ENCODE measurements around the gene ACOT11. TPM values are rescaled to one million over a fixed set of nuclear protein-coding genes. Genes with fewer than 3 reads are reported as not detected.

The ACOT11 gene
- total and polyA plus RNA-seq, 2 of the 13 experiments (the other 11 are each of a cell fraction or from before 2014, with no cell fraction given), result 2.6 to 3.3 TPM

DNA sequence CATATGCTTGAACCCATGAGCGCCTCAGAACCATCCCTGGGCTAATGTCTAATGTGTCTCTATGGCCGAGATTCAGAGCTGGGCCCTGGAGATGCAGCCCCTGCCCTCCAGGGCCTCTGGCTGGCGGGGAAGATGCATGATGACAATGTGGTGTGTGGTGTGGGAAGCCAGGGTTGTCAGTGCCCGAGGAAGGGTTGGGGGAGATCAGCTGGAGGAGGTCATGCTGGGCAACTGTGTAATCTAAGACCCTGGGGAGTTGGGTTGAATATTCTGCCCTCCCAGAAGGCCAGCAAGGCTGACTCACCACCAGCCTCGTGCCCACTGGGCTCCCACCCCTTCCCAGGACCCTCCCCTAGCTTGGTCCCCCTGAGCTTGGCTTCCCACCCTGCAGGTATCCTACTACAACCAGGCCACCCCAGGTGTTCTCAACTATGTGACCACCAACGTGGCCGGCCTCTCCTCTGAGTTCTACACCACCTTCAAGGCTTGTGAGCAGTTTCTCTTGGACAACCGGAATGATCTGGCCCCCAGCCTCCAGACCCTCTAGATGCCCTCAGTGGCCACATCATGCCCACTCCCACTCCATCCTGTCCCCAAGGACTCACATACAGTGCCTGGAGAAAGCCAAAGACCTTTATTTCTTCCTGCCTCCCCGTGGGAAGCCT lies 60.7 kb downstream of the ACOT11 start:
- Histone ChIP-seq H3K9ac (ENCODE audit: insufficient read depth, low read depth, low read length) (no peak overlapping the region), H3K79me2 (ENCODE audit: insufficient read depth, low read length) (no peaks in the 10 kb centered on the region), H3K27ac (ENCODE audit: extremely low read length, insufficient read depth, low read length) (no peak overlapping the region), H3K36me3 (replicated peaks in 1 of 2; ENCODE audit: control insufficient read depth in 1 of 2, insufficient read depth in 2 of 2, low read length in 2 of 2) (no peaks in the 10 kb centered on the region), H3K27me3 (ENCODE audit: control insufficient read depth in 1 of 2, insufficient read depth in 2 of 2, low read length in 2 of 2) (no peaks in the 10 kb centered on the region), H4K20me1 (ENCODE audit: insufficient read depth, low read length) (no peaks in the 10 kb centered on the region), H2AFZ (ENCODE audit: low read length) (no peak overlapping the region), H3K4me1 (ENCODE audit: insufficient read depth, low read length) (peaks cover 2% of the 10 kb centered on the region), H3K4me2 (ENCODE audit: low read depth, low read length) (no peak overlapping the region), H3K9me3 (ENCODE audit: low read length) (no peaks in the 10 kb centered on the region), H3K4me3 (replicated peaks in 1 of 3; ENCODE audit: insufficient read depth in 1 of 3, low read depth in 2 of 3, low read length in 3 of 3) (no peak overlapping the region)
- in situ Hi-C loops (cut with HindIII; ENCODE audit: extremely low pct_ligation_motif_present, low pct_unique_long_range_greater_than_20kb) (no loop called here), intact Hi-C loops (cut with micrococcal nuclease; ENCODE audit: unreplicated experiment) (no loop called here)
- BruUV-seq (replicated peaks), result no TSS peak
- WGBS (ENCODE audit: low lambda C conversion rate), result 93% methylated on average over 5 of the region's 9 CpGs
- TF ChIP-seq, protein P1, sequence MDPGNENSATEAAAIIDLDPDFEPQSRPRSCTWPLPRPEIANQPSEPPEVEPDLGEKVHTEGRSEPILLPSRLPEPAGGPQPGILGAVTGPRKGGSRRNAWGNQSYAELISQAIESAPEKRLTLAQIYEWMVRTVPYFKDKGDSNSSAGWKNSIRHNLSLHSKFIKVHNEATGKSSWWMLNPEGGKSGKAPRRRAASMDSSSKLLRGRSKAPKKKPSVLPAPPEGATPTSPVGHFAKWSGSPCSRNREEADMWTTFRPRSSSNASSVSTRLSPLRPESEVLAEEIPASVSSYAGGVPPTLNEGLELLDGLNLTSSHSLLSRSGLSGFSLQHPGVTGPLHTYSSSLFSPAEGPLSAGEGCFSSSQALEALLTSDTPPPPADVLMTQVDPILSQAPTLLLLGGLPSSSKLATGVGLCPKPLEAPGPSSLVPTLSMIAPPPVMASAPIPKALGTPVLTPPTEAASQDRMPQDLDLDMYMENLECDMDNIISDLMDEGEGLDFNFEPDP (CRISPR knock-in tag; conservative IDR thresholded peaks at IDR 0.05), result no peak
- no peak for TF ChIP-seq NR3C1 (CRISPR knock-in tag; IDR thresholded peaks at IDR 0.05)
- DNase-seq (ENCODE audit: low spot score), result no peak
- ChIA-PET POLR2A (no interaction called here), CTCF (ENCODE audit: low intra/inter-chr PET ratio, low total read pairs) (no interaction called here)
- no peak for FAIRE-seq
- ATAC-seq, result no peak

- H3K79me2 ChIP-seq (ENCODE audit: insufficient read depth, low read length), result no peaks in the 10 kb centered on the region
- no peak for DNase-seq (ENCODE audit: low spot score)
- no peaks in the 10 kb centered on the region for H4K20me1 ChIP-seq (ENCODE audit: insufficient read depth, low read length)
- no peaks in the 10 kb centered on the region for H3K27me3 ChIP-seq (ENCODE audit: control insufficient read depth in 1 of 2, insufficient read depth in 2 of 2, low read length in 2 of 2)
- ATAC-seq, result no peak
- H3K4me1 ChIP-seq (ENCODE audit: insufficient read depth, low read length), result peaks cover 9% of the 10 kb centered on the region
- H3K4me2 ChIP-seq (ENCODE audit: low read depth, low read length), result no peak overlapping the region
- FAIRE-seq, result no peak
- intact Hi-C loops (cut with micrococcal nuclease; ENCODE audit: unreplicated experiment), result no loop called here
- CTCF ChIA-PET (ENCODE audit: low intra/inter-chr PET ratio, low total read pairs), result no interaction called here
- H3K27ac ChIP-seq (ENCODE audit: extremely low read length, insufficient read depth, low read length), result no peak overlapping the region
- POLR2A ChIA-PET, result no interaction called here
- no TSS peak for BruUV-seq (replicated peaks)
- in situ Hi-C loops (cut with HindIII; ENCODE audit: extremely low pct_ligation_motif_present, low pct_unique_long_range_greater_than_20kb), result no loop called here
- 85% methylated on average over 9 of the region's 16 CpGs for WGBS (ENCODE audit: low lambda C conversion rate)
- no peak overlapping the region for H2AFZ ChIP-seq (ENCODE audit: low read length)
- H3K9me3 ChIP-seq (ENCODE audit: low read length), result no peaks in the 10 kb centered on the region
- no peak overlapping the region for H3K4me3 ChIP-seq (replicated peaks in 1 of 3; ENCODE audit: insufficient read depth in 1 of 3, low read depth in 2 of 3, low read length in 3 of 3)
- no peak overlapping the region for H3K9ac ChIP-seq (ENCODE audit: insufficient read depth, low read depth, low read length)
- no peaks in the 10 kb centered on the region for H3K36me3 ChIP-seq (replicated peaks in 1 of 2; ENCODE audit: control insufficient read depth in 1 of 2, insufficient read depth in 2 of 2, low read length in 2 of 2)
- TF ChIP-seq ZNF674 (CRISPR knock-in tag; IDR thresholded peaks at IDR 0.05; ENCODE audit: low read depth), result no peak
- TF ChIP-seq ZNF687 (CRISPR knock-in tag; IDR thresholded peaks at IDR 0.05), result no peak
- no peak for TF ChIP-seq STAT5B (CRISPR knock-in tag; IDR thresholded peaks at IDR 0.05)
- TF ChIP-seq, protein P2, sequence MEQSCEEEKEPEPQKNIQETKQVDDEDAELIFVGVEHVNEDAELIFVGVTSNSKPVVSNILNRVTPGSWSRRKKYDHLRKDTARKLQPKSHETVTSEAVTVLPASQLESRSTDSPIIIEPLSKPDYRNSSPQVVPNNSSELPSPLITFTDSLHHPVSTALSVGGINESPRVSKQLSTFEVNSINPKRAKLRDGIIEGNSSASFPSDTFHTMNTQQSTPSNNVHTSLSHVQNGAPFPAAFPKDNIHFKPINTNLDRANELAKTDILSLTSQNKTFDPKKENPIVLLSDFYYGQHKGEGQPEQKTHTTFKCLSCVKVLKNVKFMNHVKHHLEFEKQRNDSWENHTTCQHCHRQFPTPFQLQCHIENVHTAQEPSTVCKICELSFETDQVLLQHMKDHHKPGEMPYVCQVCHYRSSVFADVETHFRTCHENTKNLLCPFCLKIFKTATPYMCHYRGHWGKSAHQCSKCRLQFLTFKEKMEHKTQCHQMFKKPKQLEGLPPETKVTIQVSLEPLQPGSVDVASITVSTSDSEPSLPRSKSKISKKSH (CRISPR knock-in tag; IDR thresholded peaks at IDR 0.05; ENCODE audit: borderline replicate concordance), result no peak
- no peak for TF ChIP-seq KDM3A (CRISPR knock-in tag; IDR thresholded peaks at IDR 0.05; ENCODE audit: low read depth)
- no peak for TF ChIP-seq CHD2 (IDR thresholded peaks at IDR 0.05; ENCODE audit: low read depth, low read length)
- TF ChIP-seq SIN3B (IDR thresholded peaks at IDR 0.05; ENCODE audit: low read length), result no peak
These were observed 61.4 kb downstream of the ACOT11 start for GRCh38 chr1:54609301-54609921.

Measured in HepG2 (cell line).